GM18508 (cell line): ENCODE measurements around the gene HEATR5A.

Source experiments
- ATAC-seq: cut with Tn5 transposase; IDR thresholded peaks from one replicate; pipeline ENCODE4 v1.9.1; 2021; ENCODE audit warnings: moderate number of reproducible peaks; ENCODE audit not compliant: insufficient read depth, unreplicated experiment

HEATR5A gene

GRCh38 chr14:31428011-31428410 lies 7.7 kb upstream of the HEATR5A start:
- ATAC-seq, result no peak

GRCh38 chr14:31426663-31427062 lies 6.3 kb upstream of the HEATR5A start:
- ATAC-seq, result no peak

GRCh38 chr14:31425905-31426304 lies 5.6 kb upstream of the HEATR5A start:
- ATAC-seq, result no peak

- no peak for ATAC-seq
Measured at GRCh38 chr14:31421200-31421599, 850 bp upstream of the HEATR5A start.

- no peak for ATAC-seq
Measured at GRCh38 chr14:31419967-31420318, 407 bp downstream of the HEATR5A start.

- no peak for ATAC-seq
Measured at GRCh38 chr14:31419179-31419966, 977 bp downstream of the HEATR5A start.

- no peak for ATAC-seq
Measured at GRCh38 chr14:31418440-31418839, 1.9 kb downstream of the HEATR5A start.

- no peak for ATAC-seq
Measured at GRCh38 chr14:31414190-31414833, 6.0 kb downstream of the HEATR5A start.

GRCh38 chr14:31411218-31411727 lies 9.1 kb downstream of the HEATR5A start:
- no peak for ATAC-seq

- no peak for ATAC-seq
Measured at GRCh38 chr14:31410048-31410650, 10.2 kb downstream of the HEATR5A start.

- ATAC-seq, result no peak
Measured at GRCh38 chr14:31408421-31408820, 11.9 kb downstream of the HEATR5A start.

GRCh38 chr14:31405599-31406232 lies 14.6 kb downstream of the HEATR5A start:
- no peak for ATAC-seq

GRCh38 chr14:31405106-31405505 lies 15.2 kb downstream of the HEATR5A start:
- ATAC-seq, result no peak

GRCh38 chr14:31403707-31404106 lies 16.6 kb downstream of the HEATR5A start:
- ATAC-seq, result no peak

- no peak for ATAC-seq
Measured at GRCh38 chr14:31402764-31403439, 17.4 kb downstream of the HEATR5A start.

- no peak for ATAC-seq
Measured at GRCh38 chr14:31401369-31401932, 18.9 kb downstream of the HEATR5A start.

GRCh38 chr14:31400031-31400638 lies 20.2 kb downstream of the HEATR5A start:
- no peak for ATAC-seq

- no peak for ATAC-seq
Measured at GRCh38 chr14:31395572-31396205, 24.7 kb downstream of the HEATR5A start.

GRCh38 chr14:31395119-31395518 lies 25.2 kb downstream of the HEATR5A start:
- ATAC-seq, result no peak
